ENCODE measurements around the gene GGCT.

GRCh38 chr7:30470771-30471170 lies 33.9 kb downstream of the GGCT start:
- no peak for TF ChIP-seq POLR2A (IDR thresholded peaks at IDR 0.05; ENCODE audit: low read depth, low read length)
- TF ChIP-seq POLR2AphosphoS5 (IDR thresholded peaks at IDR 0.05; ENCODE audit: low read depth, low read length): no peak
- no peak for TF ChIP-seq TAF1 (IDR thresholded peaks at IDR 0.05; ENCODE audit: low read depth, low read length)
